ENCODE measurements around the gene CD247.

The CD247 gene

GRCh38 chr1:167431909-167432650, 86.2 kb downstream of the CD247 start:
- Histone ChIP-seq H3K4me1 (ENCODE audit: insufficient read depth, low read length) (no peaks in the 10 kb centered on the region), H3K27me3 (ENCODE audit: insufficient read depth, low read length, poor library complexity) (no peaks in the 10 kb centered on the region), H2AFZ (ENCODE audit: low read depth, low read length) (no peak overlapping the region), H3K4me2 (ENCODE audit: insufficient read depth, low read length) (no peak overlapping the region), H3K9ac (ENCODE audit: low read depth, low read length) (no peak overlapping the region), H3K9me3 (ENCODE audit: insufficient read depth, low read length, severe bottlenecking) (no peaks in the 10 kb centered on the region), H4K20me1 (ENCODE audit: insufficient read depth, low read length) (peaks cover 3% of the 10 kb centered on the region; the same call in 1 of the 2 replicates), H3K4me3 (ENCODE audit: low read depth in 1 of 2, low read length in 2 of 2) (no peak overlapping the region), H3K36me3 (ENCODE audit: insufficient read depth, low read length) (peaks cover 72% of the 10 kb centered on the region), H3K79me2 (ENCODE audit: insufficient read depth, low read length) (no peaks in the 10 kb centered on the region), H3K27ac (ENCODE audit: low read length) (0 out of 2 replicates have a peak overlapping the region, but pooled peaks have one; percentile 19)
- DNase-seq (no peak), ATAC-seq (ENCODE audit: insufficient read depth, low read depth) (no peak)
- TF ChIP-seq CTCF (IDR thresholded peaks at IDR 0.05; ENCODE audit: borderline replicate concordance, extremely low read depth, low read length, poor library complexity, severe bottlenecking) (no peak), EZH2 (IDR thresholded peaks at IDR 0.05; ENCODE audit: borderline replicate concordance, low read depth, low read length, severe bottlenecking) (no peak)

GRCh38 chr1:167431261-167431908, 86.9 kb downstream of the CD247 start:
- TF ChIP-seq EZH2 (IDR thresholded peaks at IDR 0.05; ENCODE audit: borderline replicate concordance, low read depth, low read length, severe bottlenecking) (no peak), CTCF (IDR thresholded peaks at IDR 0.05; ENCODE audit: borderline replicate concordance, extremely low read depth, low read length, poor library complexity, severe bottlenecking) (no peak)
- 0 out of 2 replicates have a peak overlapping the region, but pooled peaks have one; percentile 21 for H3K27ac ChIP-seq (ENCODE audit: low read length)
- H3K79me2 ChIP-seq (ENCODE audit: insufficient read depth, low read length) = no peaks in the 10 kb centered on the region
- DNase-seq (no peak), ATAC-seq (ENCODE audit: insufficient read depth, low read depth) (no peak)
- no peak overlapping the region for H2AFZ ChIP-seq (ENCODE audit: low read depth, low read length)
- no peaks in the 10 kb centered on the region for H3K9me3 ChIP-seq (ENCODE audit: insufficient read depth, low read length, severe bottlenecking)
- no peaks in the 10 kb centered on the region for H3K27me3 ChIP-seq (ENCODE audit: insufficient read depth, low read length, poor library complexity)
- peaks cover 3% of the 10 kb centered on the region; the same call in 1 of the 2 replicates for H4K20me1 ChIP-seq (ENCODE audit: insufficient read depth, low read length)
- H3K36me3 ChIP-seq (ENCODE audit: insufficient read depth, low read length) = peaks cover 65% of the 10 kb centered on the region
- no peak overlapping the region for H3K9ac ChIP-seq (ENCODE audit: low read depth, low read length)
- no peak overlapping the region for H3K4me3 ChIP-seq (ENCODE audit: low read depth in 1 of 2, low read length in 2 of 2)
- no peaks in the 10 kb centered on the region for H3K4me1 ChIP-seq (ENCODE audit: insufficient read depth, low read length)
- no peak overlapping the region for H3K4me2 ChIP-seq (ENCODE audit: insufficient read depth, low read length)

- no peak for ATAC-seq (ENCODE audit: insufficient read depth, low read depth)
- H3K4me1 ChIP-seq (ENCODE audit: insufficient read depth, low read length) = no peaks in the 10 kb centered on the region
- H2AFZ ChIP-seq (ENCODE audit: low read depth, low read length) = no peak overlapping the region
- no peak for DNase-seq
- H3K9ac ChIP-seq (ENCODE audit: low read depth, low read length) = no peak overlapping the region
- no peaks in the 10 kb centered on the region for H3K27me3 ChIP-seq (ENCODE audit: insufficient read depth, low read length, poor library complexity)
- no peaks in the 10 kb centered on the region for H3K79me2 ChIP-seq (ENCODE audit: insufficient read depth, low read length)
- H4K20me1 ChIP-seq (ENCODE audit: insufficient read depth, low read length) = peaks cover 2% of the 10 kb centered on the region; the same call in 1 of the 2 replicates
- H3K27ac ChIP-seq (ENCODE audit: low read length) = no peak overlapping the region
- TF ChIP-seq CTCF (IDR thresholded peaks at IDR 0.05; ENCODE audit: borderline replicate concordance, extremely low read depth, low read length, poor library complexity, severe bottlenecking) (no peak), EZH2 (IDR thresholded peaks at IDR 0.05; ENCODE audit: borderline replicate concordance, low read depth, low read length, severe bottlenecking) (no peak)
- H3K4me3 ChIP-seq (ENCODE audit: low read depth in 1 of 2, low read length in 2 of 2) = no peak overlapping the region
- H3K4me2 ChIP-seq (ENCODE audit: insufficient read depth, low read length) = no peak overlapping the region
- H3K36me3 ChIP-seq (ENCODE audit: insufficient read depth, low read length) = peaks cover 60% of the 10 kb centered on the region
- H3K9me3 ChIP-seq (ENCODE audit: insufficient read depth, low read length, severe bottlenecking) = no peaks in the 10 kb centered on the region
These were observed 87.5 kb downstream of the CD247 start for GRCh38 chr1:167430849-167431242.
